ENCODE results near the gene CAMK1D.

Gene CAMK1D

DNA sequence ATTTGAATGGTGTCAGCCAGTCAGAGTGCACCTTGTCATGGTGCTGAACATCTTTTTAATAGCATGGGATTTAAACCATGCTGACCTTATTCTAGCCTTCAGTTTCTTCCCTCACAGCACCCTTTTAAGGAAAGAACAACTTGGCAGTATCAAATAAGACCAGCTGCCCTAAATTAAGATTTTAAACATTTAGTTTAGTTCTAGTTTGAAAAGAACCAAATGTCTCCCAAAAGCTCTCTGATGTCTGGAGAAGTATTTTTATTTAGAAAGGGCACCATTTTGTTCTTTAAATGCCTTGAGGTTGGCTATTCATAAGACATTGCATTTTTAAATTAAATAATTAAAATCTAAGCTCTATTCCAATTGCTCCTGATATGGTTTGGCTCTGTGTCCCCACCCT is 531.1 kb downstream of the CAMK1D start:
- DNase-seq (ENCODE audit: low spot score) = no peak
- Histone ChIP-seq H3K27ac (no peak overlapping the region), H3K4me3 (no peak overlapping the region)
- TF ChIP-seq, protein P1, sequence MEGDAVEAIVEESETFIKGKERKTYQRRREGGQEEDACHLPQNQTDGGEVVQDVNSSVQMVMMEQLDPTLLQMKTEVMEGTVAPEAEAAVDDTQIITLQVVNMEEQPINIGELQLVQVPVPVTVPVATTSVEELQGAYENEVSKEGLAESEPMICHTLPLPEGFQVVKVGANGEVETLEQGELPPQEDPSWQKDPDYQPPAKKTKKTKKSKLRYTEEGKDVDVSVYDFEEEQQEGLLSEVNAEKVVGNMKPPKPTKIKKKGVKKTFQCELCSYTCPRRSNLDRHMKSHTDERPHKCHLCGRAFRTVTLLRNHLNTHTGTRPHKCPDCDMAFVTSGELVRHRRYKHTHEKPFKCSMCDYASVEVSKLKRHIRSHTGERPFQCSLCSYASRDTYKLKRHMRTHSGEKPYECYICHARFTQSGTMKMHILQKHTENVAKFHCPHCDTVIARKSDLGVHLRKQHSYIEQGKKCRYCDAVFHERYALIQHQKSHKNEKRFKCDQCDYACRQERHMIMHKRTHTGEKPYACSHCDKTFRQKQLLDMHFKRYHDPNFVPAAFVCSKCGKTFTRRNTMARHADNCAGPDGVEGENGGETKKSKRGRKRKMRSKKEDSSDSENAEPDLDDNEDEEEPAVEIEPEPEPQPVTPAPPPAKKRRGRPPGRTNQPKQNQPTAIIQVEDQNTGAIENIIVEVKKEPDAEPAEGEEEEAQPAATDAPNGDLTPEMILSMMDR (IDR thresholded peaks at IDR 0.05) = no peak

DNA sequence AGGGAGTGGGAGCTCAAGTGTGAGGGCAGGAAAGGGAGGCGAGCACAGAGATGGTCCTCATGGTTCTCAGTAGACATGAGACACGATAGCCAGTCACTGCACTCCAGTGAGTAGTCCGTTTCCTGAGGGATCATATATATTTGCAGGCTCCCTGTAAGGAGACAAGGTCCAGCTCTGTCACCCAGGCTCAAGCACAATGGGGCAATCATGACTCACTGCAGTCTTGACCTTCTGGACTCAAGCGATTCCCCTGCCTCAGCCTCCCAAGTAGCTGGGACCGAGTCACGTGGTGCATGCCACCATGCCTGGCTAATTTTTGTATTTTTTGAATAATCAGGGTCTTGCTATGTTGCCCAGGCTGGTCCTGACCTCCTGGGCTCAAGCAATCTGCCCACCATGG is 535.5 kb downstream of the CAMK1D start:
- no peak for DNase-seq (ENCODE audit: low spot score)
- TF ChIP-seq, protein P1 (IDR thresholded peaks at IDR 0.05) = no peak
- no peak overlapping the region for H3K4me3 ChIP-seq
- H3K27ac ChIP-seq = no peak overlapping the region
